NCI-H2171 (cell line): ENCODE data around the gene AFF3.
"Not testable (repeated sequence)": the region's sequence is repeated elsewhere in the genome, so short reads cannot be mapped to it uniquely, and the experiment has no call there.

Source experiments
- DNase-seq: peaks from one replicate; lab custom pipeline; 2025; lab: John Stamatoyannopoulos, UW

Gene AFF3

DNA sequence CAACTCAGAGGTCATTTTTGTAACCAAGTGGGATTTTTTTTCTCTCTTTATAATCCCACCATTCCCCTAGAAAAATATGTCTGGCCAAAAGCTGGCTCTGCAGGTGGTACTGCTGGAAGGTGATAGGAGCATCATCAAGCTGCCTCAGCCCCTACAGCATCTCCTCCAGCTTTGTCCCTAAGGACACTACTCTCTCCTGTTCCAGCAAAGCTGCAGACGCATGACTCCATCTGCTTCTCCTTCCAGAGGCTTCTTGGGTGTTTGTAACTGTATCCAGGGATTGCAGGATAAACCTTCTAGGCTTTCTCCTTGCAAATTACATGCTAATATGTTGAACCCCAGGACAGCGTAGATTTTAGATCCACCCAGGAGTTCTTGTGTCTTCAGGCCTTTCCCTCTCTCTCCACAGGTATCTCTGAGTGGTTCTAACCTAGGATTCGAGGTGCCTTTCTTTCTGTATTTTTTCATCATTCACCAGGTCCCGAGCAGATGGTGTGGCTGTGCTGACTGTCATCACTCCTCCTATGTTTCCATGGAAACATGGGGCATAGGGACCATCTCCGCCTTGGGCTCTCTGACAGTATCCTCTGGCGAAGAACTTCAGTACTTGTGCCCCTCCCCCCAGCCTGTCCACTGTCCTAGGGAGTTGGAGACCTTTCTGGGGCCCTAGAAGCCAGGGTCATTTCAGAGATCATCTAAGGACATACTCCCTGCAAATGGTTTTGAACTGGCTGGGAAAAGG lies 34.3 kb downstream of the AFF3 start:
- peak; percentile 90 for DNase-seq

DNA sequence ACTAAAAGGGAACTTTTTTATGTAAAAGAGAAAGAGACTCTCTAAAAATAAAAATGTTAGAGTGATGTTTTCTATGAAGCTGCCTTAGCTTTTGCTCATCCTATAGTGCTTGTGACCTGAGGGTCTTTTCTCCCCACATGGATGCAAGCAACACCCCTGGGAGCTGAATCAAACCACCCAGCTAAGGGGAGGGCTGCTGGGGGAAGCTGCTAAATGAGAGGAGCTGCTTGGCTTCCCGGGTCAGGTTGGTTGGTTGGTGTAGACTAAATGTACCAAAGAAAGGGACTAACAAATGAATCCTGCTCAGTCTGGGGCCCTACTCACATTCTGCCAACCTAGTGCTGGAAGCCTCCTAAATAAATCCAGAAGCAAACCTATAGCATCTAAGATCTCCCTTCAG lies 35.0 kb downstream of the AFF3 start:
- no peak for DNase-seq

DNA sequence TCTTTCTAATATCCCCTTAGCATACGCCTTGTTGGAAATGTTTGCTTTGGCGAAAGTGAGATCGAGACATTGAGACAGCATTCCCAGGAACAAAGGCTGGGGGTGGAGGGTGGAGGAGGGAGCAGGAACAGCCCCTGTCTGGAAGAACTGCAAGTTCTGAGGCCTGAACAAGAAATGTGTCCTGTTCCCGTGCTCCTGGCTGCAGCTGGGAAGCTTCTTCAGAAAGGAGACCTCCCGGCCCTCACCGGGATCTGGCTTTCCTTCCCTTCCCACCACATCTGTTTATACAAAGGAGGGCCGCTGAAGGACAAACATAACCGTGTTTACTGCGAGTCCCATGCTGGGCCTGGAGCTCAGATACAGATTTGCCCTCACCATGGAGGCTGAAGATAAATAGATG lies 35.9 kb downstream of the AFF3 start:
- no peak for DNase-seq

DNA sequence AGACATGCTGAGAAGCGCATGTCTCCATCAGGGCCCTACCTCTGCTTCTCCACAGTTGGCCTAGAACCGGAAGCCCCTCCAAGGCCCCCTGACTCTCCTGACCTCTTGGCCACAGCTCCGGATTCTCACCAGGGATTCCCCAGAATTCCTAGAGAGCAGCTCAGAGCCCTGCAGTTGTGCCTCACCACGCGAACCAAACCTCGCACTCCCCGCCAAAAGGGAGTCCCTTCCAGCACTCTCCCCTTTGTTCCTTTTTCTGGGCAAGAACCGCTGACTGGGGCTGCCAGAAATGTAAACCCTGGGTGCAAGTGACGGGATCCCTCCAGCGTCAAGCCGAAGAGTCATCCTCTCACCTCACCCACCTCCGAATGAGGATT lies 36.7 kb downstream of the AFF3 start:
- DNase-seq: no peak

DNA sequence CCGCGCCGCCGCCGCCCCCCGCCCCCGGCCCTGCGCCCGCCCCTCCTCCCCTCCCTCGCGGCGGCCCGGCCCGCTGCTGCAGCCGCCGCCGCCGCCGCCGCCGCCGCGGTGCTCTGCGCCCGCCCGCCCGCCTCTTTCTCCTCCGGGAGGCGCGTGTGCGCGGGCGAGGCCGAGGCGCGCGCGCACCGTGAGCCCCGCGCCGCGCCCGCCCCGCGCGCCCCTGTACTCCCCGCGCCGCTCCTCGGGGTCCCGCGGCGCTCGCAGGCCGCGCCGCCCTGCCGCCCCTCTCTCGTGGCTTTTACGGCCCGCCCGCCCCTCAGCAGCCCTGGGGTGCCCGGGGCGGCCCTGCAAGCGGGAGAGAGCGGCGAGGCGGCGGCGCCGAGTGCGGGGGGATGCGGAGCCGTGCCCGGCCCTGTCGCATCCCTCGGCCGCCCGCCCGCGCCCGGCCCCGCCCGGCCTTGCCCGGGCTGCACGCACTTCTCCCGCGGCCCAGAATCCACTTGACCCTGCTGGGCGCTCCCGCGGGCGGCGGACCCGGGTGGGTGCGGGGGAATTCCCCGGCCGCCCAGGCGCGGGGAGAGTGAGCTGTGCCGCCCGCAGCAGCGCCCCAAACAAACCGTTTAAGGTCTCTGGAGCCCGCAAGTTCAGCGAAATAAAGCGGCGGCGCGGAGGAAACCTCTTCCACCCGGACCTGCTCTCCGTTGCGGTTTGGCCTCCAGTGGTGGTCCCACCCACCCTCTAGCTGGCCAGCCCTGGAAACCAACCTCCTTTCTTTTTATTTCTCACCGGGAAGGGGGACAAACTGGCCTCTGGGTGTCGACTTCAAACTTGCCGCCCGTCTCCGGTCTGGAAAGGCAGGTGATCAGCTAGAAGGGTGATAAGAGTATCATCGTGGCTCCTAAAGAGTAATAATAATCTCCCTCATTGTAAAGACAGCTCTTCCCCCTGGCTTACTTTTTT lies 37.4 kb downstream of the AFF3 start:
- peak; percentile 38 for DNase-seq

DNA sequence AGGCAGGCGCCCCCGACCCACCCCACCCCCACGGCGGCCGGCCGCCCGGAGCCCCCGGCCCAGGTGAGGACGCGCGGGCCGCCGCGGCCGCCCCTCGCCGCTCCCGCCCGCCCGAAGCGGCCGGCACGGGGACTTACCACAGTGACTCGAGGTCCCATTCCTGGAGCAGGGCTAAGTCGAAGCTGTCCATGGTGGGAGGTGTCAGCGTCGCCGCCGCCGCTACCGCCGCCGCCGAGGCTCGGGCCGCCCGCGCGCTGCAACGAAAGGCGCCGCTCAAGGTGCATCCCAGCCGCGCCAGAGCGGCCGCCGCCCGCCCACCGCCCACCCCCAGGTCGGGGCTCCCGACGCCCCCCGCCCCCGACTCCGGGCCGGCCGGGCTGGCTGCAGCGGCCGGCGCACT lies 38.1 kb downstream of the AFF3 start:
- DNase-seq: not testable (repeated sequence)

DNA sequence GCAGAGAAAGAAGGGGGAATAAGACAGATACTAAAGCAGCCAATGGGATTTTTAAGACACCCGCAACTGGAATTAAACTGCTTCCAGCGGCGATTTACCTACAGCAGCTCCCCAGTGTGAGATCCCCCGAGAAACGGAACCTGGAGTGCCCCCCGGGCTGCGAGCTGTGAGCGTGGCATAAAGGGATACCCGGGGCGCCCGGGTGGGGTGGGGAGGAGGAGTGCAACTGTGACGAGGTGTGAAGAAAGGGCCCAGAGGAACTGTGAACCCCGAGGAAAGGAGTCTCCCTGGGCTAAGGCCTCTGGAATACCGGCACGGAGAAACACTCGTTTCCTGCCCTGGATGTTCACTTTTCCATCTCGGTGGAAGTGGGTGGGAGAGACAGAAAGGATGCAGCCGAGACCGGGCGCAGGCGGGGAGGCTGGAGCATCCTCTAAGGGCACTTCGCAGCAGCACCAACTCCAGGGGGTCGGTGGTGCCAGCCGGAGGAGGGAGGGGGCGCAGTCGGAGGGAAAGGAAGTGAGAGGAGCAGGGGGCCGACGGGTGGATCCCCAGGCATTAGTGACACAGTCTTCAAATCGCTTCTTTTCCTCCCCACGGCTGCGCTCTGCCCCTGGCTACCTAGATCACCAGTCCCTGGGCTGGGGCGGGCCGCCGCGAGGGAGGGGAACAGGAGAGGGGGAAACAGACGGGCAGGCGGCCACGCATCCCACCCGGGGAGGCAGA lies 38.7 kb downstream of the AFF3 start:
- not testable (repeated sequence) for DNase-seq

DNA sequence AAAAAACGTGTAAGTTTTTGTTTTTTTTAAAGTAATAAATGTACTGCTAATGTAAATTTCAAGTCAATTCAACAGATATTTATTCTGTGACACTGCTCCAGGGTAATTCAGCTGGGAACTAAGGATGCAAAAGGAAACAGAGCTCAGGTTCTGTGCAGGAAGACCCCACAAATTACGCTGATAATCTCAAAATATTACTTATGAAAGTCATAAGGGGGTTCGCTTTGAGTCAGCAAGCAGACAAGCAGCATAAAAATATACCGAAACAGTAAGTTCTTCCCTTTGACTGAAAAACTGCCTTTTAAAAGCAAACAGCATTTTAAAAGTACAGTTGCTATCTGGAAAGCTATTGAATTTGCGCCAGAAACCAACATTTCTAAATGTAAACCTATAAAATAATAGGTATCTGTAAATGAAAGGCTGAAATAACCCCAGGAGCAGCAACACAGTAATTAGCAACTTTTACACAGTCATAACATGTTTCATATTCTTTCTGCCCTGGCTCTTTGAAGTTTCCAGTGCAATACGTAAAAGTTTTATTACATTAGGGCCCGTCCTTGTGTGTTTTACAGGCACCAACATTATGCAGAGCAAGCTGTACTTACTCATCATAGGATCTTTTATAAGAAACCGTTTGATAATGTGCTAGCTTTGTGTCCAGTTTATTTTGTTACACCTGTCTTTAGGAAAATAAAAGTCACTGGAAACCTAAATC lies 39.8 kb downstream of the AFF3 start:
- DNase-seq: not testable (repeated sequence)

DNA sequence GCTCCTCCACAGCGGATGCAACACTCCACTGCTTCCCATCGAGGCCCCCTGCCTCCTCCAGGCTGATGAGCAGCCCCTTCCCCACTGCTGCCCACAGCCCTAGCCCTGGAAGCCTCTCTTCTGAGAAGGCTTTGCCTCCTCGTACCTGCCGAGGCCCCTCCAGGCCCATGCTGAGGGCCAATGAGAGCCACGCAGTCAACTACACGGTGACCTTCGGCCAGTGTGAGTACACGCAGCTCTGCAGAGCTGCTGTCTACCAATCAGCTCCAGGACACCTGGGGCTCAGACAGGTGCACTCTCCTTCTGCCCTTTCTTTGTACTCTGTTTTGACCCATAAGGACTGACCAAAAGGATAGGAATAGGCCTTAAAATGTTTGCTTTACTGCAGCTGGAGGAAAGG lies 43.5 kb downstream of the AFF3 start:
- not testable (repeated sequence) for DNase-seq

DNA sequence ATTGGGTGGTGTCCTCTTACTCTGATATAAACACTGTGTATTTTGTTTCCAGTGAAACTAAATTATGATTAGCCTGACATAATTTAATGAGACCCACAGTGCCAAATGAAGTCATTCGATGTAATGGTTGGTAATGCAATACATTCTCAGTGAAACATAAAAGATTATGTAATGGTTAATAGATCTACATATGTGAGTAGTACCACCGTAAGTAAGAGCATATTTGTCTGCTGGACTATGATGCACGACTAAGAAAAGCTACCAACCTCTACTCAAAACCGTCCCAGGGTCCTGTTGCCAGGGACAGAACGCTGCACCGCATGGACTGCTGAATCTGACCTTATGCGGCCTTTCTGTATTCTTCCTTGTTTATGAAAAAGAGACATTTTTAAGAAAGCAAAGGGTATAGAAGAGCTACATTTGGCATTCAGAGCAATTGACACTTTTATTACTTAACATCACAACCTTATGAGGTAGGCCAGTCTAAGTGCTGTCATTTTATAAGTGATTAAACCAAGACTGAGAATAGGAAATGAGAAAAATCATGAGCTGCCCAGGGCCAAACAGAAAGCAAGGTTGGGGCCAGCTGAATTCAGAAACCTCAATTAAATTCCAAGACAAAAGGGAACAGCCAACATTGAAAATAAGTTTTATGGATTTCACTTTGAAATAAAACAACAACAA lies 44.6 kb downstream of the AFF3 start:
- not testable (repeated sequence) for DNase-seq

DNA sequence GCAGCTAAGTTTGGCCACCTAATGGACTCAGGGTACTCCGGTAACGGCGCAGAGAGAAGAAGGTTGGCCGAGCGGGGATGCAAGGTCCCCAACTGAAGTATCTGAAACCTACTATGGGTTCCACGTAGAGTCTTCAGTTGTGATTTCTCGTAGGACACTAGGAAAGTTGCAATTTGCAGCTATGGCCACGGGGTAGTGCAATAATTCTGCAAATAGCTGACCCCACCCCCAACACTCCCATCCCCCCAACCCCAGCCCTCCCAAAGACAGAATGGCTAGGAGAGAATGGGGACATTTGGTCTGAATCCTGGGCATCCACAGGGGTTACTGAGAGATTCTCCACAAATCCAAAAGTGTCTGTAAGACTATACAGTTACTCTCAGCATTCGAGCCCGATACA lies 46.5 kb downstream of the AFF3 start:
- not testable (repeated sequence) for DNase-seq

DNA sequence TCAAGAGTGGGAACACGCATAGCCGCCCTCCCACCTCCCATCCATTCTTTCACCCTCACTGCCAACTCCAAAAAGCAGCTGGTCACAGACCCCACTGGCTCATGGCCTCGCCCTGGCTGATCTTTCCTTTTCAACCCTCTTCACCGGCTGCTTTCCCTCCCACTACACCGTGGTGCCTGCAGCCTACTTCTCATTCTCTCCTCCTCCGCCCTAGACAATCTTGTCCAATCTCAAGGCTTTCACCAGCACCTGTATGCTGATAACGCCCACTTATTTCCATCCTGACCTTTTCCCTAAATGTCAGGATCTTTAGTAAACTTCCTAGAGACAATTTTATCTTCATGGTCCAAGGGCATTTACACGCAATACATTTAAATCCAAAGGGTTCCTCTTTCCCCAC lies 50.6 kb downstream of the AFF3 start:
- not testable (repeated sequence) for DNase-seq

DNA sequence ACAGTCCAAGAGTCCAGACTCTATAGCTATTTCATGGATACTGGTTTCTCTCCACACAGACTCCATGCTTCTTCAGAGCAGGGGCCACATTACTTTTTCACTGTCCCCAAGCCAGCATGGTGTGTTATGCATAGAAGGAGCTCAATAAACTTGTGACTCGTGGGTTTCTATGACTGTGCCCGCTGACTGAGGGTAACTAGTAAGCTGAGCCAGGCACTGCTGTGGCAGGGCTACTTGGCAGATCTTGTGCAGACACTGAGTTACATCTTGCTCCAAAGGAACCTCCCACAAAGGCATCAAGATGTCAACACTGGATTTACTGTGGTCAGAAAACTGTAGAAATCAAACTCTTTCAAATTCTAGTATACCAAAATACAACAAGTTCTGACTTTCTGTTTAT lies 56.6 kb downstream of the AFF3 start:
- not testable (repeated sequence) for DNase-seq

DNA sequence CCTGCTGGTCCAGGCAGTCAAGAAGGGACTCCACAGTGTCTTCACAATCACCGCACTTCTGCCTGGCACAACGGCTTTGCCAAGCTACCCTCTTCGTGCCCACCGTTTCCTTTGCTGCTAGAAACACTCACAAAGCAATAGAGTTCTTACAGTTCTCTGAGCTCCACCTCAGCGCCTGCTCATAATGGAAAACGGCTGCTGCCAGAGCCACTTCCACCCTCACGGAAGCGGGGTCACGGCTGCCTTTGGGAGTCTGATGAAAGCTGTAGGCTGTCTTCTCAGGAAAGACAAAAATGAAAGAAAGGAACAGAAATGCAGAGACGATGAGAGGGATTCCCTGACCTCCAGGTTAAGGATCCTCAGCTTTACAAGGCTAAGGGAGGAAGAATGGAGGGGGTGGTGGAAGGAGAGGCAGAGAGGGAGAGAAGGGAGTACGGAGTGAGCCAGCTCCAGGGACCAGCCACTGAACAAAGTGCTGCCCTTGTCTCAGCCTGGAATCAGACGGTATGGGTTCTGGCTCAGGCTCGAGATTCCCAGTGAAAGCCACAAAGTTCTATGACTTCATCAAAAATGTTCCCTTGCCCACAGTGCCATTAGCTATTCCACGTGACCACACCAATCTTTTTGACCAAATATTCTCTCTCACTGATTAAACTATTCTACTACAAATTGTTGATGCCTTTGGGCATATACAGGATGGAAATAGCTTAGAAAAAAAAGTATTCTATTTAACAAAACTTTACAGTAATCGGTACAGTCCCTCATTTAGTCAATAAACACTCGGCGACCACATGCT lies 58.8 kb downstream of the AFF3 start:
- DNase-seq: not testable (repeated sequence)

DNA sequence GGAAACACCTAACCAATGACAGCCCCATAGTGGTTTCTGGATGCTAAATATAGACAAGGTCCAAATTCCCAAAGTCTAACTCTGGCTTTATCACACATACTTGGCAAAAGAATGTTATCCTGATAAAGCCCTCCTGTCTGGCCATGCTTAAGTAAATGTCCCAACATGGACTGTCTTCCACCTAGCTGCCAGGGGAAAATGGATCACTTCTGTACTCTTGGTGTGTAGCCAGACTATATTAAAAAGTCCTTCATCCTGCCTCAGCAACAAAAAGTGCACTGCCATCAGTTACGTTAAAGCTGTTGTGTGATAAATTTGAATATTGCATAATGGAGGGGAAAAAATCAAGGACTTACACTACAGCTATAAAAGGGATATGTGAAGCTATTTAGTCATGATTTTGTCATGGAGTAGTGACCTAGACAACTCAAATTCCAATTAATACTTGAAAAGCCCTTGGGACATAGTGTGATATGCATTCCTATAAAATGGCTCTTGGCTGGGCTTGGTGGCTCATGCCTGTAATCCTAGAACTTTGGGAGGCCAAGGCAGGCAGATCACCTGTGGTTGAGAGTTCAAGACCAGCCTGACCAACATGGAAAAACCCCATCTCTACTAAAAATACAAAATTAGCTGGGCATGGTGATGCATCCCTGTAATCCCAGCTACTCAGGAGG lies 60.0 kb downstream of the AFF3 start:
- DNase-seq: not testable (repeated sequence)

DNA sequence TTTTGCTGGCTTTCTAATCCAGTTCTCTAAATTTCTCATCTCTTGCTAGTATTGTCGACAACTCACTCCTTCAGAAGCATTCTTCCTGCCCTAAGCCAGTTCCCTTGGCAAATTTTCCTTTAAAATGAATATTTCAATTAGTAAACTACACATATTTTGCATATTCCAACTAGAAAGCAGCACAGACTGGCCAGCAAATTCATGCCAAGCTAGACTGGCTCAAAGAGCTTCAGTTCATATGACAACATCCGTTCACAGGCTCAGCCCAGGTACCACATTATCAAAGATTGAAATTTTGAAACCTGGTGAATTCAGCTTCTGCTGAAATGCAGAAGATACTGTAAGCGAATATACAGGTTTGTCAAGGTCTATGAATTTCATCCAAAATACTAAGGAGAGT lies 64.5 kb downstream of the AFF3 start:
- DNase-seq: no peak

DNA sequence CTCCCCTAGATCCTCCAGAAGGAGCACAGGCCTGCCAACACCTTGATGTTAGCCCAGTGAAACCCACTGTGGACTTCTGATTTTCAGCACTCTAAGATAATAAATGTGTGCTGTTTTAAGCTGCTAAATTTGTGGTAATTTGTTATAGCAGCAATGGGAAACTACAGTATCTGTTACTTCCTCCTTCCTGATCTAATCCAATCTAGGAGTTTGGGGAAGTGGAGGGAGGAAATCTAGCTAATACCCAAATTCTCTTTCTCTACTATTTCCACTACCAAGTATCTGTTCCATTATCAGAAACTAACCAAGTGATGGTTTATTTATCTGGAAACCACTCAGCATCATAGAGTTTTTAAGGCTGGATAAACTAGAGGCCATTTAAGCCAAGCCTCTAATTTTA lies 64.9 kb downstream of the AFF3 start:
- DNase-seq: no peak

DNA sequence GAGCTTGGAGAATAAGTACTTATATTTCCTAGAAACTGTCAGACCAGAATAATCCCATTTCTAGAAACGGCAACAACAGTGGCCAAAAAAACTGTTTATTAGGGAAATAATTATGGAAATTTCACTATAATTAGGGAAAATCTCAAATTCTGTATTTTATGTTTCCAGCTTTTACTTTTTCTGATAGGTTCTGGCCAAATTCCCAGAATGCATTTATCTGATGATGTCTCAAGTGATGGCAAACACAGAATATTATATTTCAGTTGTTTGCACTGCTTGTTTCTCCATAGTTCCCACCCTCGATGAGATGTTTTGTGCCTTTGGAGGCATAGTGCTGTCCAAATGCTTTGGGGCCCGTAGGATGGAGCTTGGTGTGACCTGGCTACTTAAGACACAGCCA lies 66.9 kb downstream of the AFF3 start:
- DNase-seq: no peak

DNA sequence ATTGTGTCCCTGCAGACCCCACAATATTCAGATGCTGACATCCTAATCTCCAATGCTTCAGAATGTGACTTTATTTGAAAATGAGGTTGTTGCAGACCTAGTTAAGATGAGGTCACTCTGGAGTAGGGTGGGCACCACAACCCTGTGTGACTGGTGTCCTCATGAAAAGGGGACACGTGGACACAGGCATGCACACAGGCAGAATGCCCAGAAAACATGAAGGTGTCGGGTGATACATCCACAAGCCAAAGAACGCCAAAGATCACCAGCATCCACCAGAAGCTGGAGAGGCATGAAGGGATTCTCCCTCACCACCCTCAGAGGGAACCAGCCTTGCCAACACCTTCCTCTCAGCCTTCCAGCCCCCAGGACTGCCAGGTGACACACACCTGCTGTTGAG lies 69.3 kb downstream of the AFF3 start:
- DNase-seq: no peak

DNA sequence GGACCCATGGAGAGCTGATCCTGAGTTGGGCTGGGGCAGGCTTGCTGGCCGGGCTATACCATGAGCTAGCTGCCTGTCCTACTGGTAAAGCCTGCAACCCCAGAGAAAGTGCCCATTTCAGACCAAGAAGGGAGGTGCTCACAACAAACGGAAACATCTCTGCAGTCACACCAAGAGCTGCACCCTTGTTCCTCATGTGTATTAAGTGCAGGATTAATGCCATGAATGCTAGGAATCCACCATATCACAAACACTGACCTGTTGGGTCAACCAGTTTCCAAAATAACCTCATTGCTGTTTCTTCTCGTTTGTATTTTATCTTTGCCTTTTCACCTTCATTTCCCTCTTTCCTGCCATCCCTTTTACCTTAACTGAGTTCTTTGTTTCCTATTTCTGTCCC lies 69.9 kb downstream of the AFF3 start:
- no peak for DNase-seq
